GM08714 (cell line): ENCODE data around the gene KRT32.

ENCODE experiments used
- H3K4me3 ChIP-seq: fragments of 200-500 bp; sonication (Bioruptor generic); 2 replicates; pipeline ENCODE4 v1.5.1; 2014; ENCODE audit warnings: mild to moderate bottlenecking, low read length, inconsistent platforms
- ZNF274 ChIP-seq: IDR thresholded peaks from 2 replicates; pipeline ENCODE4 v1.6.1; 2012; ENCODE audit warnings: mild to moderate bottlenecking, low read depth, low read length

Gene KRT32

DNA sequence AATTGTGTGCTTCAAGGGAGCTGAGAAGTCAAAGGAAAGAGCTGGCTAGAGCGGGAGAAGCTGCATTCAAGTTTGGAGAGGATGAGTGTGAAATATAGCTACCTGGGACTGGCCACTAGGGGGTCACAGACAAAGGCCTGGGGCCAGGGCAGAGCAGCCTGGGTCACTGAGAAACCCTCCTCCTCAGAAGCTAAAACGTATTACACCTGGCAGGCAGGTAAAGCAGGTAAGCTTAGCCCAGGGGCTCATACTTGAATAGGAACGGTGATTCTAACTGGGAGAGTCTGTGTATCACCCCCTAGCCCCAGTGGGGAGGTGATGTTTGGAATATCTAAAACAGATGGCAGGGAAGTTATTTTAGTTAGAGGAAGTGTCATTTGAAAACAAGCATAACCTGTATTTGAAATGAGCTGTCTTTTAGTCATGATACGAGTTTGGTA lies 49.6 kb downstream of the KRT32 start:
- TF ChIP-seq ZNF274 = no peak
- H3K4me3 ChIP-seq = no peak overlapping the region

DNA sequence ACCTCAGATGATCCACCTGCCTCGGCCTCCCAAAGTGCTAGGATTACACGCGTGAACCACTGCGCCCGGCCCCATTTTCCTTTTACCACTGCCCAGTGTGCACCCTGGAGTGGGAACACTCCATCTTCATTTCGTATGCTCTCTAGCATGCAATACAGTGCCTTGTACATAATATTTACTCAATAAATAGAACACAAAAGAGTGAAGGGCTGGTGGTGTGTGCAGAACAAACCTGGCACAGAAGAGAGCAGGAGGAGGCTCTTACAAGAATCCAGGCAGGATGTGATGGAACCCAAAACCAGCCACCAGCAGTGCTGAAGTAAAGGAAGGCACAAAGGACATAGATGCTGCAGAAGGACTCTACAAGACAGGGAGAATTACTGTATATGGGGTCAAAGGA lies 50.1 kb downstream of the KRT32 start:
- TF ChIP-seq ZNF274 = no peak
- H3K4me3 ChIP-seq = no peak overlapping the region

DNA sequence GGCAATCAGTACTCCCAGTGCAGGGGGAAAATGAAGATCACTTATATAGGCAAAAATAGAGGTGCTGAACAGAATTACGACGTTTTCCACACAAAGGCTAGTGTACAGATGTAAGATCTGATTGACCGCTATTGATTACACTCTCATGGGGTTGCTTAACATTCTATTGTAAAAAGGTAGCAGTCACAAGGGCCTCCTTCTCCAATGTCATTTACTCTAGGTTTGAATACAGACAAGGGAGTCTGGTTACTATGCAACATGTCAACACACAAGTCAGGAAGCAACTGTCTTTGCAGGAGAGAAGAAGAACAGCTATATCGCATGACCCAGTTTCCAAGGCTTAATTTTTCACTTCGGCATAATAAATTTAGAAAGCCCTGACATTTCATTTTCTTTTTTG lies 50.7 kb downstream of the KRT32 start:
- TF ChIP-seq ZNF274 = no peak
- H3K4me3 ChIP-seq = no peak overlapping the region

DNA sequence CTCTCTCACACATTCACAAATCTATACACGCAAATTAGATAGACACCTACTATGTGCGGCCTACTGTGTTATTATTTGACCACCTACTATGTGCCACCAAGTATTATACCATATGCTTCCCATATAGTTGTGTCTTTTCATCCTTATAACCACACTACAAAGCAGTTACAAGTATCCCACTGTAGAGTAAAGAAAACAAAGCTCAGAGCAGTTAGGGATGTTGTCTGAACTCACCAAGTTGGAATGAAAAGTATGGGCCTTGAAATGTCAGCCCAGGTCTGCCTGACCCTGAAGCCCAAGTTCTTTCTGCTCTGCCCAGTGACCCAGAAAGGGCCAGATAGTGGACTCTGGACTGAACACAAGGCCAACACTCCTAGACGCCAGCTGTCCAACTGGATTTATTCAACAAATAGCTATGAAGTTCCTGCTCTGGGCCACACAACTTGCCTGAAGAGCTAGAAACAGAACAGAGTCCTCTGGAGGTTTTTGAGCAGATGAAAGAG lies 51.3 kb downstream of the KRT32 start:
- H3K4me3 ChIP-seq = no peak overlapping the region
- TF ChIP-seq ZNF274 = no peak

DNA sequence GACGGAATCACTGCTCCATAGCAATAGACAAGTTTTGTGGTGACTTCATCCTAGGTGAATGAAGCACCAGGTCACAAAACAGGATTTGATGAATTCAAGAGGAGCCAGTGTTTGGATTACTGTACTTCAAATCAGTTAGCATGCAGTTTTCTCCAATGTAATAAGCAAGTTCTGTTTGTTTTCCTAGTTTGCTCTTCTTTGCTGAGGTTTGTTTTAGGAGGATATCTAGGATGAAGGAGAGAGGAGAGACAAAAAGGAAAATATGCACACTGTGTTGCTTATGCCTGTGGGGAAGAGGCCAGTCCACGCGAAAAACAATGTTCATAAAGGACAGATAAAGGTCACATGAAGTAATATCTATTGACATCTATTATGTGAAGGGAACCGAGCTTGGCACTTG lies 51.8 kb downstream of the KRT32 start:
- no peak for TF ChIP-seq ZNF274
- no peak overlapping the region for H3K4me3 ChIP-seq

DNA sequence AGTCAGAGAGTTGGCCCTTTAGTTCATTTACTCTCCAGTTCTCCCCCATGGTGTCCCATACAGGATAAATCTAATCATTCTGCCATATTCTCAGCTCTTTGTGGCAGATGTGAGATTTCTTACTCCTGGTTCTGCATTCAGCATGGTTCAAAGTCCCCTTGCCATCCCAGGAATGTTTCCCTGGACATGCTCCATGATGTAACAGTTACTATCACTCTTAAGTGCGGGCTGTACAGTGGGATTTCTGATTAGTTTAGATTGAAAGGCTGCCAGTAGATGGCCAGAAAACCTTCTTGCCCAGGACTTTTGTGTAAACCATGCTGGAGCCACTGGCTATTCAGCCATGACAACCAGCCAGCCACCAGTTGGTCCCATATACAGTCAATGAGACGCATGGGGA lies 53.2 kb downstream of the KRT32 start:
- TF ChIP-seq ZNF274 = no peak

DNA sequence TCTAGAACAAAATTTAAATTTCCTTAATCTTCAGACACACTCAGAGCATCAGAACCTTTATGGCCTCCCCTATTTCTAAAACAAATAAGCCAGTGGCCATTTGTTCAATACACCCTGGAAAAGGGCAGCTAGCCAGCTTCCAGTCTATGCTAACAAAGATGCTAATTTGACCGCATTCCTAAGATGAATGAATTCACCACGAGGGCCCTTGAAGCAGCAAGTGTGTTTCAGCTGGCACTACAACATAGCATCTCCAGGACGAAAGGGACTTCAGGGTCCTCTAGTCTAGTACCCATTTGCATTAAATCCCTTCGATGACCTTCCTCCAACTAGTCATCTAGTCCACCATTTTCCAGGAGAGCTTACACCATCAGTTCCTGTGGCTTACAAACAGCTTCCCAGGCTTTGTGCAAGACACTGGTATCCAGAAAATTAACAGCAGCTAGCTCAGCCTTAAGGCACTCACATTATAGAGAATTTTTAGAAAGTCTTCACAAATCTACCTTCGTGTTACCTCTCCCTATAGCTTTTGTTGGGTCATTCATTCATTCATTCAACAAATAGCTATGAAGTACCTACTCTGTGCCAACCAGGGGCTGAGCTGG lies 53.7 kb downstream of the KRT32 start:
- no peak for TF ChIP-seq ZNF274
- H3K4me3 ChIP-seq = no peak overlapping the region

More for the DNA sequence above, 53.2 kb downstream of the KRT32 start:
- no peak overlapping the region for H3K4me3 ChIP-seq

DNA sequence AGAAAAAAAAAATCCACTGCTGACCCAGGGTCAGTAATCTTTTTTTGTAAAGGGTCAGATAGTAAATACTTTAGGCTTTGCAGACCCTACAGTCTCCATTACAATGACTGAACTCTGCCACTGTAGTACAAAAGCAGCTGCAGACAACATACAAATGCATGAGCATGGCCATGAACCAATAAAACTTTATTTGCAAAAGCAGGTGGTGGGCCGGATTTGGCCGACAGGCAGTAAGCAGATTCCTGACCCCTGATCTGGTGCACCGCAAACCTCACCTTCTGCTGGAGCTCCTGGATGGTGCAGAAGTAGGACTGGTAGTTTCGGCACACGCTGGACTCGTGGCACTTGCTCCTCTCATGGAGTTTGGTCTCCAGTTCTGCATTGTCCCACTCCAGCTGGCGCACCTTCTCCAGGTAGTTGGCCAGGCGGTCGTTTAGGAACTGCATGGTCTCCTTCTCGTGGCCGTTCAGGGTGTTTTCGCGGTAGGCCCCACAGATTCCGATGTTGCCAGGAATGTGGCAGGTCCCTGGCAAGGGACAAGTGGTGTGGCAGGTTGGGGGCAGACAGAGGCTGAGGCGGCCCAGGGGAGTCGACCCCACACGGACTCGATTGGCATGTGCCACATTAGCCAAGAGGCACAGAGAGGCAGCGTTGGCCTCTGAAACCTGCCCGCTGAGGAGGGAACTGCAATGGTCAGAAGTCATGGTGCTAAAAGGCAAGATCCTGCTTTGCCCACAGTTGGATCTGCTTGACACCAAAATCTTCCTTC lies 55.9 kb downstream of the KRT32 start:
- no peak for TF ChIP-seq ZNF274
- H3K4me3 ChIP-seq = no peak overlapping the region
